Endothelial cell (in vitro differentiated cells): ENCODE measurements around the gene CEL. TPM values are rescaled to one million over a fixed set of nuclear protein-coding genes. Genes with fewer than 3 reads are reported as not detected.
A peak's percentile ranks its signal among the peaks of the same experiment; 100 is the strongest.

Experiments
- DNase-seq: peaks from one replicate; pipeline ENCODE4 v3.0.0; 2021; ENCODE audit warnings: low spot score
- H3K27ac Mint-ChIP-seq: one replicate; pipeline ENCODE4 v1.8.0; 2021; ENCODE audit warnings: mixed read lengths, inconsistent platforms; ENCODE audit not compliant: unreplicated experiment
- H3K27me3 Mint-ChIP-seq: one replicate; pipeline ENCODE4 v1.8.0; 2021; ENCODE audit warnings: mild to moderate bottlenecking, moderate library complexity, mixed read lengths, inconsistent platforms; ENCODE audit not compliant: unreplicated experiment
- H3K36me3 Mint-ChIP-seq: one replicate; pipeline ENCODE4 v1.8.0; 2021; ENCODE audit warnings: mild to moderate bottlenecking, low read depth, mixed read lengths, inconsistent platforms; ENCODE audit not compliant: unreplicated experiment
- H3K4me1 Mint-ChIP-seq: one replicate; pipeline ENCODE4 v1.8.0; 2021; ENCODE audit warnings: mild to moderate bottlenecking, mixed read lengths, inconsistent platforms; ENCODE audit not compliant: unreplicated experiment
- H3K4me3 Mint-ChIP-seq: one replicate; pipeline ENCODE4 v1.8.0; 2021; ENCODE audit warnings: mild to moderate bottlenecking, mixed read lengths, inconsistent platforms; ENCODE audit not compliant: unreplicated experiment
- H3K9me3 Mint-ChIP-seq: one replicate; pipeline ENCODE4 v1.8.0; 2021; ENCODE audit warnings: mixed read lengths, inconsistent platforms; ENCODE audit not compliant: unreplicated experiment
- CTCF ChIP-seq: fragments of 200-600 bp; sonication (generic); IDR thresholded peaks from one replicate; pipeline ENCODE4 v1.5.0; 2021; ENCODE audit warnings: antibody characterized with exemption; ENCODE audit not compliant: unreplicated experiment
- total RNA-seq: library from RNA; stranded (reverse); fragmentation: NEBNext Ultra II Directional; extraction: Animal tissue kit (Norgen Biotek cat#: 25700); gene quantifications from one replicate; pipeline ENCODE4 v1.2.1, GENCODE V29; 2021; ENCODE audit not compliant: unreplicated experiment

CEL gene
- total RNA-seq, 1 donor from 2014 or later = 4.2 TPM

DNA sequence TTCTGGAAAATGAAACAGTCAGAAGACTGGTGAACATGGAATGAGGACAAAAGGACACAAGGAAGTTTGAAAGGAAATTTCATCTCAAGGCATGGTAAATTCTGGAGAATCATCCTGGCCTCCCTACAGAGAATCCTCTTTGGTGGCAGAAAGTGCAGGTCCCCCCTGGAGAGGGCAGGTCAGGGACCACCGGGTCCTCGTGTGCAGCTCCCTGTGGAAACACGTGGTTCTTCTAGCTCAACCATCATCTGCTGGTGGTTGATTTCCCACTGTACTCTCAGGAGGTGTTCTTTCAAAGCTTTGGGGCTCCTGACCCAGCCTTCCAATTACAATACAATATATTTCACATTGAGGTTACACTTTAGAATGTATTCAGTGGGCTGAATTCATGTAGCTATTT, 33.6 kb upstream of the CEL start:
- peaks cover 5% of the 10 kb centered on the region for H3K27me3 Mint-ChIP-seq
- H3K27ac Mint-ChIP-seq = no peak overlapping the region
- TF ChIP-seq CTCF = no peak

GRCh38 chr9:133029994-133030316, 31.8 kb upstream of the CEL start:
- TF ChIP-seq CTCF = no peak
- H3K4me1 Mint-ChIP-seq = peaks cover 33% of the 10 kb centered on the region
- H3K9me3 Mint-ChIP-seq = no peaks in the 10 kb centered on the region
- H3K4me3 Mint-ChIP-seq = peak overlapping the region; percentile 98
- H3K27ac Mint-ChIP-seq = peak overlapping the region; percentile 96
- peaks cover 17% of the 10 kb centered on the region for H3K36me3 Mint-ChIP-seq
- DNase-seq = no peak
- peaks cover 5% of the 10 kb centered on the region for H3K27me3 Mint-ChIP-seq

More for the DNA sequence above, 33.6 kb upstream of the CEL start:
- DNase-seq = no peak
- Mint-ChIP-seq H3K4me1 (peaks cover 30% of the 10 kb centered on the region), H3K9me3 (no peaks in the 10 kb centered on the region), H3K36me3 (peaks cover 13% of the 10 kb centered on the region), H3K4me3 (peak overlapping the region; percentile 51)

DNA sequence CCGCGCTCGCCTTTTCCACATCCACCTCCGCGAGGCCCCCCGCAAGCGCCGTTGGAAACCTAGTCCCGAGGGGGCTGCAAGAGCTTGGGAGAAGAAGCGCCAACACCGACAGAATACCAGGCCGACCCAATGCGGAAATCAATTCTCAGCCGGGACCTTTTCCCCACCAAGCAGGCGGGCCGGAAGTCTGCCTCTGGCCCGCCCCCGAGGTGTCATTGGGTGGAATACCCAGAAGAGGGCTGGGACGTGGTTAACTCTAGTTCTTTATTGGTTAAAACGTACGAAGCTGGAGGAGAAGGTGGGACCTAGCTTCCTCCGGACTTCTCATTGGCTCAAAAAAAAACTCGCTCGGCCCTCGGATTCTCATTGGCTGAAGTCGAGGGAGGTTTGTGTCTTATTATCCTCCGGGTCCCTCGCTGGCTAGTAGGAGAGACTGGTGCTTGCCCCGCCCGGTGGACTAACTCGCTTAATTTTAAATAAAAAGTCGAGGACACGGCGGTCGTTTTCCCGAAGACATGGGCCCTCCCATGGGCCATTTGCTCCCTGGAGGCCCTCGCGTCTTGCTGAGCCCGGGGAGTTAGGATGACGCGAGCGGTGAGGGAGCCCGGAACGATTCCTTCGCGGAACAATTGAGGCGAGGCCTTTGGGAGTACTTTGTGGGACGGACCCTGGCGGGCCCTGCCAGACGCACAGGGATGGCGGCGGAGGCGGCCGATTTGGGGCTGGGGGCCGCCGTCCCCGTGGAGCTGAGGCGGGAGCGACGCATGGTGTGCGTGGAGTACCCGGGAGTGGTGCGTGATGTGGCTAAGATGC, 31.3 kb upstream of the CEL start, which contains the start of gene GTF3C5:
TSS of gene GTF3C5 (plus strand) at position 681 of the 813 bp plus-strand sequence. CDS start at position 696, 15 bp downstream.
- peak within 1 kb of the TSS; percentile 98 for H3K4me3 Mint-ChIP-seq
- H3K9me3 Mint-ChIP-seq = no peaks in the 10 kb centered on the region
- H3K4me1 Mint-ChIP-seq = peaks cover 33% of the 10 kb centered on the region
- no peak for TF ChIP-seq CTCF
- peak within 1 kb of the TSS; percentile 96 for H3K27ac Mint-ChIP-seq
- H3K36me3 Mint-ChIP-seq = peaks cover 17% of the 10 kb centered on the region
- DNase-seq = peak; percentile 85
- peaks cover 5% of the 10 kb centered on the region for H3K27me3 Mint-ChIP-seq

DNA sequence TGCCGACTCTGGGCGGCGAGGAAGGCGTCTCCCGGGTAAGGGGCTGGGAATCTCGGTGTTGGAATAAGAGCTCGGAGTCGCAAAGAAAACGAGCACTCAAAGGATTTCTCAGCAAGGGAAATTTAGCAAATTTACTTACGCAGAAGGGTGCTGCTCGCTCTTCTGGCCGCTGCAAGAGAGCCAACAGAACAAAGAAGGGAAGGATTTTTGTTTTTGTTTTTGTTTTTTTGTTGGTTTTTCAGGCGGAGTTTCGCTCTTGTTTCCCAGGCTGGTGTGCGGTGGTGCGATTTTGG, 30.7 kb upstream of the CEL start:
- no peak for DNase-seq
- H3K36me3 Mint-ChIP-seq = peaks cover 17% of the 10 kb centered on the region
- H3K27ac Mint-ChIP-seq = peak overlapping the region; percentile 96
- H3K9me3 Mint-ChIP-seq = no peaks in the 10 kb centered on the region
- no peak for TF ChIP-seq CTCF
- H3K4me3 Mint-ChIP-seq = peak overlapping the region; percentile 98
- peaks cover 33% of the 10 kb centered on the region for H3K4me1 Mint-ChIP-seq
- H3K27me3 Mint-ChIP-seq = peaks cover 5% of the 10 kb centered on the region

- peak overlapping the region; percentile 98 for H3K4me3 Mint-ChIP-seq
- H3K36me3 Mint-ChIP-seq = peaks cover 17% of the 10 kb centered on the region
- no peak for DNase-seq
- H3K27ac Mint-ChIP-seq = peak overlapping the region; percentile 54
- peaks cover 5% of the 10 kb centered on the region for H3K27me3 Mint-ChIP-seq
- H3K4me1 Mint-ChIP-seq = peaks cover 33% of the 10 kb centered on the region
- no peak for TF ChIP-seq CTCF
- no peaks in the 10 kb centered on the region for H3K9me3 Mint-ChIP-seq
Measured at GRCh38 chr9:133031496-133031911, 30.3 kb upstream of the CEL start.
